IPS DF 6.9 (cell line): ENCODE results near the gene GSC.
A peak's percentile ranks its signal among the peaks of the same experiment; 100 is the strongest.
"Not testable (repeated sequence)": the region's sequence is repeated elsewhere in the genome, so short reads cannot be mapped to it uniquely, and the experiment has no call there.

Experiments used
- DNase-seq: peaks from one replicate; pipeline ENCODE4 v3.0.0-alpha.2; 2013; ENCODE audit warnings: low read depth, low spot score
- H3K27ac ChIP-seq: one replicate; pipeline ENCODE4 v1.5.1; 2013; ENCODE audit warnings: low read length, control low read depth
- H3K27me3 ChIP-seq: 2 replicates; pipeline ENCODE4 v1.6.1; 2013; ENCODE audit warnings: mild to moderate bottlenecking, low read length; ENCODE audit not compliant: control insufficient read depth, insufficient read depth
- H3K36me3 ChIP-seq: 2 replicates; pipeline ENCODE4 v1.6.1; 2013; ENCODE audit warnings: low read length; ENCODE audit not compliant: control insufficient read depth, insufficient read depth
- H3K4me1 ChIP-seq: 2 replicates; pipeline ENCODE4 v1.6.1; 2013; ENCODE audit warnings: low read length; ENCODE audit not compliant: control insufficient read depth, insufficient read depth
- H3K4me3 ChIP-seq: 2 replicates; pipeline ENCODE4 v1.5.1; 2013; ENCODE audit warnings: mild to moderate bottlenecking, low read length
- H3K9me3 ChIP-seq: 2 replicates; pipeline ENCODE4 v1.6.1; 2013; ENCODE audit warnings: low read length, inconsistent platforms; ENCODE audit not compliant: control insufficient read depth, insufficient read depth
- WGBS: extraction: QIAGEN DNeasy Blood & Tissue Kit; methylation state at CpG from one replicate; pipeline ENCODE4 v1.1.7; 2013; ENCODE audit warnings: mixed read lengths, missing lambda C conversion rate; ENCODE audit not compliant: insufficient read length, insufficient coverage; 5-methylcytosine and 5-hydroxymethylcytosine counted together

The GSC gene

GRCh38 chr14:94769391-94770250, at the start of gene GSC:
Gene GSC (minus strand): TSS chr14:94770113. CDS start chr14:94770015, 98 bp downstream.
- Histone ChIP-seq H3K4me1 (peaks cover 5% of the 10 kb centered on the region), H3K27me3 (peaks cover 88% of the 10 kb centered on the region), H3K4me3 (peak within 1 kb of the TSS; percentile 60), H3K27ac (no peak within 1 kb of the TSS), H3K9me3 (no peaks in the 10 kb centered on the region), H3K36me3 (no peaks in the 10 kb centered on the region)
- DNase-seq: no peak
- WGBS: no CpG with 5 or more reads among the region's 96 CpGs

- Histone ChIP-seq H3K27me3 (no peaks in the 10 kb centered on the region), H3K9me3 (no peaks in the 10 kb centered on the region), H3K4me3 (no peak overlapping the region), H3K36me3 (no peaks in the 10 kb centered on the region), H3K27ac (no peak overlapping the region), H3K4me1 (no peaks in the 10 kb centered on the region)
- no peak for DNase-seq
- WGBS: no CpG with 5 or more reads among the region's 3 CpGs
These were observed 49.6 kb upstream of the GSC start for GRCh38 chr14:94819531-94819930.

GRCh38 chr14:94816113-94816512, 46.2 kb upstream of the GSC start:
- Histone ChIP-seq H3K4me3 (no peak overlapping the region), H3K36me3 (no peaks in the 10 kb centered on the region), H3K4me1 (no peaks in the 10 kb centered on the region), H3K9me3 (no peaks in the 10 kb centered on the region), H3K27me3 (no peaks in the 10 kb centered on the region), H3K27ac (no peak overlapping the region)
- no peak for DNase-seq
- no CpG with 5 or more reads among the region's 6 CpGs for WGBS

GRCh38 chr14:94805680-94806288, 35.9 kb upstream of the GSC start:
- no peak overlapping the region for H3K4me3 ChIP-seq
- no peak for DNase-seq
- no peak overlapping the region for H3K27ac ChIP-seq
- no CpG with 5 or more reads among the region's 5 CpGs for WGBS
- no peaks in the 10 kb centered on the region for H3K27me3 ChIP-seq
- H3K36me3 ChIP-seq: 0 out of 2 replicates have a peak, but pooled peaks cover 2% of the 10 kb centered on the region
- no peaks in the 10 kb centered on the region for H3K4me1 ChIP-seq
- H3K9me3 ChIP-seq: no peaks in the 10 kb centered on the region

- no CpG with 5 or more reads among the region's 8 CpGs for WGBS
- Histone ChIP-seq H3K4me3 (no peak overlapping the region), H3K4me1 (no peaks in the 10 kb centered on the region), H3K27ac (no peak overlapping the region), H3K27me3 (no peaks in the 10 kb centered on the region), H3K36me3 (no peaks in the 10 kb centered on the region), H3K9me3 (no peaks in the 10 kb centered on the region)
- no peak for DNase-seq
These were observed 31.3 kb upstream of the GSC start for GRCh38 chr14:94801225-94801624.

- not testable (repeated sequence) for H3K9me3 ChIP-seq, H3K27ac ChIP-seq, H3K36me3 ChIP-seq, H3K4me3 ChIP-seq, DNase-seq, H3K4me1 ChIP-seq, H3K27me3 ChIP-seq
- no CpG with 5 or more reads among the region's 9 CpGs for WGBS
These were observed 30.9 kb upstream of the GSC start for GRCh38 chr14:94800764-94801163.

GRCh38 chr14:94797887-94798286, 28.0 kb upstream of the GSC start:
- H3K27ac ChIP-seq: no peak overlapping the region
- H3K9me3 ChIP-seq: no peaks in the 10 kb centered on the region
- H3K4me1 ChIP-seq: no peaks in the 10 kb centered on the region
- H3K4me3 ChIP-seq: no peak overlapping the region
- H3K36me3 ChIP-seq: no peaks in the 10 kb centered on the region
- no peak for DNase-seq
- WGBS: no CpG with 5 or more reads among the region's 2 CpGs
- no peaks in the 10 kb centered on the region for H3K27me3 ChIP-seq

- H3K27me3 ChIP-seq: no peaks in the 10 kb centered on the region
These were observed 26.4 kb upstream of the GSC start for GRCh38 chr14:94796278-94796677.

GRCh38 chr14:94795372-94795771, 25.5 kb upstream of the GSC start:
- no peak overlapping the region for H3K4me3 ChIP-seq
- no peaks in the 10 kb centered on the region for H3K4me1 ChIP-seq
- no peak overlapping the region for H3K27ac ChIP-seq
- no peak for DNase-seq
- H3K27me3 ChIP-seq: no peaks in the 10 kb centered on the region
- WGBS: no CpG with 5 or more reads among the region's 3 CpGs
- no peaks in the 10 kb centered on the region for H3K36me3 ChIP-seq
- no peaks in the 10 kb centered on the region for H3K9me3 ChIP-seq

More at GRCh38 chr14:94796278-94796677, 26.4 kb upstream of the GSC start:
- Histone ChIP-seq H3K4me1 (no peaks in the 10 kb centered on the region), H3K9me3 (no peaks in the 10 kb centered on the region), H3K27ac (no peak overlapping the region), H3K4me3 (no peak overlapping the region), H3K36me3 (no peaks in the 10 kb centered on the region)
- DNase-seq: no peak

- DNase-seq: no peak
- H3K4me1 ChIP-seq: no peaks in the 10 kb centered on the region
- no CpG with 5 or more reads among the region's 7 CpGs for WGBS
- no peaks in the 10 kb centered on the region for H3K36me3 ChIP-seq
- no peak overlapping the region for H3K4me3 ChIP-seq
- no peaks in the 10 kb centered on the region for H3K27me3 ChIP-seq
- no peak overlapping the region for H3K27ac ChIP-seq
- H3K9me3 ChIP-seq: no peaks in the 10 kb centered on the region
These were observed 24.0 kb upstream of the GSC start for GRCh38 chr14:94793901-94794300.
